HG02571 (cell line): ENCODE data around the gene TARM1.

Experiments
- ATAC-seq: cut with Tn5 transposase; IDR thresholded peaks from one replicate; pipeline ENCODE4 v1.9.1; 2021; ENCODE audit warnings: mild to moderate bottlenecking, moderate library complexity; ENCODE audit not compliant: unreplicated experiment

TARM1 gene

DNA sequence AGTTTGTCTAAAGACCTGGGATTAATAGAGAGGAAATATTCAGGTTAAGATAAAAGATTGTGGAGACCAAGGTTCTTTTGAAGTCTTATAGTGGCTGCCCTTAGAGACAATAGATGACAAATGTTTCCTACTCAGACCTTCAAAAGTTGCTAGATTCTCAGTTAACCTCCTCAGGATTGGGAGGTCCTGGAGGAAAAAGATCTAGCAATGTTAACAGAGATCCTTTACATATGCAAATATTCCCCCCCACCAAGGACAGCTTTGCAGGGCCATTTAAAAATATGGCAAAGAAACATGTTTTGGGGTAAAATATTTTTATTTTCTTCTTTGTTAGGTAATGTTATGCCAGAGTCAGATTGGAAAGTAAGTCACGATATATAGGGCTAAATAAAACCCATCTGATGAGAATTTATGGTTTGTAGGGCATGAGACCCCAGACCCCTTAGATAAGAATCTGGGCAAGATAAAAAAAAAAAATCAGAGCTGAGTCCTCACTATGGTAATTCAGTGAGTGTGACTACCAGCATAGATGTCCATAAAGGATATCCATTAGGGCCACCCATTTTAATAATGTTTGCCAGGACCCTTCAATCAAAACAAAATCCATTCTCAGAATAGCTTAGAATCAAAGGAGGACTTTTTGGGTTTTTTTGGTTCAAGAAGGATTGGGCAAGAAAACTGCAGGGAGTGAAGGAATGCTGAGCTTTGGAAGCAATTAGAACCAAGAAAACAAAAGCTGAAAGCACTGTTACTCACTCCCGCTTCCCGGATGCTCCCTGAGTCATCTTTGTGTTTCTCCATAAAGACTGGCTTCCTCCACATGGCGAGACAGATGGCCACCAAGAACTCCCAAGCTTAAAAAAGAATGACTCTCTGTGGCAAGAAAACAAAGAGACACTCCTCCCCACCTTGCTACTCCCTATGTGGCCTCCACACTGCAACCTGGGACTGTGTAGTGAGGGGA, 45.7 kb downstream of the TARM1 start:
- no peak for ATAC-seq

GRCh38 chr19:54030895-54031586, 50.1 kb downstream of the TARM1 start:
- ATAC-seq: no peak

DNA sequence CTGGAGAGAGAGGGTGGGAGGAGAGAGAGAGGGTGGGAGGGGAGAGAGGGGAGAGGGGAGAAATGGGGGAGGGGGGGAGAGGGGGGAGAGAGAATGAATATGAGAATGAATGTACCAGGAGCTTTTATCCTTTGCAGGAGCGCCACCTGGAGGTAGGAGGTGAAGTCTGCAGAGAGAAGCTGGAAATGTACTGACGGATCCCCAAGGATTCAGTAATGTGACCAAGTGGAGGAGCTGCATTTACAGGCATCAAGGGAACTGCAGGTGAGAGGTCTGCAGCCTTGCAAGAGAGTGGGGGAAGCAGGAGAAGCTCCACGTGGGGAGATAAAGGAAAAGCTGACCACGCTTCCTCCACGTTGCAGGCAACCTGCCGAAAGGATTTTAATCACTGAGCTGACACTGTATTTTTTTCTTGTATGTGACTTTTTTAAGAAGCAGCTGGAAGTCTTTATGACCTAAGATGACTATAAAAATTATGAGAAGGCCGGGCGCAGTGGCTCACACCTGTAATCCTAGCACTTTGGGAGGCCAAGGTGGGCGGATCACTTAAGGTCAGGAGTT, 51.2 kb downstream of the TARM1 start:
- no peak for ATAC-seq

GRCh38 chr19:54029301-54029700, 51.9 kb downstream of the TARM1 start:
- no peak for ATAC-seq

GRCh38 chr19:54026656-54027055, 54.5 kb downstream of the TARM1 start:
- no peak for ATAC-seq

- no peak for ATAC-seq
Measured at GRCh38 chr19:54024660-54025059, 56.5 kb downstream of the TARM1 start.

GRCh38 chr19:54023191-54023590, 58.0 kb downstream of the TARM1 start:
- ATAC-seq: no peak

DNA sequence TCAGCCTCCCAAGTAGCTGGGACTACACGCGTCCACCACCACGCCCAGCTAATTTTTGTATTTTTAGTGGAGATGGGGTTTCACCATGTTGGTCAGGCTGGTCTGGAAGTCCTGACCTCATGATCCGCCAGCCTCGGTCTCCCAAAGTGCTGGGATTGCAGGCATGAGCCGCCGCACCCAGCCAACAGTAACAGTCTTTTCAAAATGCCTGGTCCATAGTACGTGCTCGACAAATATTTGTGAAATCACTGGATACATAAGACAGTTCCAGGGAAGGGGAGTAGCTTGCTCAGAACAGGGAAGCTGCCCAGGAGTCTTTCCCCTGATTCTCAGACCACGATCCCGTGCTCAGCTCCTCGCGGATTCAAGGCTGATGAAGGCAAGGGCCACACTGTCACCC, 59.2 kb downstream of the TARM1 start:
- ATAC-seq: no peak

GRCh38 chr19:54021363-54021762, 59.8 kb downstream of the TARM1 start:
- ATAC-seq: no peak
